Psoas muscle (tissue), 8 donors: Measurements from ENCODE around the gene MNT. TPM values are rescaled to one million over a fixed set of nuclear protein-coding genes. Genes with fewer than 3 reads are reported as not detected.

Source experiments
- ATAC-seq, 4 donors: fragments of 200-7000 bp; cut with Tn5 transposase; one replicate each; pipeline ENCODE4 v1.9.1; 2020; ENCODE audit warnings: moderate library complexity in 3 of 4, mild to moderate bottlenecking in 2 of 4
- DNase-seq, 2 donors: peaks; one replicate each; pipeline ENCODE4 v3.0.0-alpha.2; 2020
- H3K27ac ChIP-seq: fragments of 200-600 bp; one replicate; pipeline ENCODE4 v1.8.0; 2022
- H3K27me3 ChIP-seq, 3 donors: fragments of 200-600 bp in 1 of 3; one replicate each; pipeline versions ENCODE4 v1.6.1 to v1.8.0; 2013 to 2022; ENCODE audit warnings: low read length in 2 of 3, mild to moderate bottlenecking in 2 of 3, moderate library complexity in 1 of 3; ENCODE audit not compliant: insufficient read depth in 3 of 3
- H3K36me3 ChIP-seq, 2 donors: fragments of 200-600 bp in 1 of 2; one replicate each; pipeline versions ENCODE4 v1.6.1 to v1.8.0; 2013 to 2022; ENCODE audit warnings: low read depth in 1 of 2, mild to moderate bottlenecking in 1 of 2, moderate library complexity in 1 of 2; ENCODE audit not compliant: insufficient read depth in 1 of 2
- H3K4me1 ChIP-seq: fragments of 200-600 bp; one replicate; pipeline ENCODE4 v1.8.0; 2022
- H3K4me3 ChIP-seq: fragments of 200-600 bp; one replicate; pipeline ENCODE4 v1.8.0; 2022; ENCODE audit warnings: mild to moderate bottlenecking
- H3K9me3 ChIP-seq: fragments of 200-600 bp; one replicate; pipeline ENCODE4 v1.8.0; 2022
- WGBS, 3 donors: extraction: QIAGEN DNeasy Blood & Tissue Kit; methylation state at CpG; one replicate each; pipeline versions ENCODE4 v1.1.6 to v1.1.7; 2013; 5-methylcytosine and 5-hydroxymethylcytosine counted together
- intact Hi-C, 2 donors: fragments of 100-400 bp; cut with DNase I; formaldehyde crosslinking; loops; one replicate each; pipeline versions ENCODE4 v1.11.0 to v1.14.2; 2022
- polyA plus RNA-seq, 3 donors: library from polyadenylated mRNA; stranded (reverse); fragments of 200-250 nt; gene quantifications; one replicate each; pipeline ENCODE4 v1.2.3, GENCODE V29; 2013
- total RNA-seq, 4 donors: library from RNA; stranded (reverse); fragmentation: NEBNext Ultra II Directional in 2 of 4; extraction: Animal tissue kit (Norgen Biotek cat#: 25700) in 2 of 4; gene quantifications; one replicate each; pipeline versions ENCODE4 v1.2.1 to v1.2.4, GENCODE V29; 2021 to 2023
- TF ChIP-seq, protein P1 (sequence below): fragments of 200-600 bp; IDR thresholded peaks from one replicate; pipeline ENCODE4 v1.8.0; 2022; ENCODE audit warnings: antibody characterized with exemption
- donor health status: healthy with polysubstance abuse.
- donor health status: DM: no; HTN: no; CAD: no; lungs with moderate emphysema.
- donor health status: Bipolar disorder and iron deficiency.
- donor health status: healthy.
- donor health status: DM: yes; HTN: yes; CAD: no.
- donor health status: DM: no; HTN: no; CAD: no.
- donor health status: DM: no; HTN: no; CAD: no.
- donor health status: DM: yes; HTN: yes; CAD: no.

MNT gene
- total and polyA plus RNA-seq, 7 donors: 2.5 to 11.7 (median 7.0) TPM

DNA sequence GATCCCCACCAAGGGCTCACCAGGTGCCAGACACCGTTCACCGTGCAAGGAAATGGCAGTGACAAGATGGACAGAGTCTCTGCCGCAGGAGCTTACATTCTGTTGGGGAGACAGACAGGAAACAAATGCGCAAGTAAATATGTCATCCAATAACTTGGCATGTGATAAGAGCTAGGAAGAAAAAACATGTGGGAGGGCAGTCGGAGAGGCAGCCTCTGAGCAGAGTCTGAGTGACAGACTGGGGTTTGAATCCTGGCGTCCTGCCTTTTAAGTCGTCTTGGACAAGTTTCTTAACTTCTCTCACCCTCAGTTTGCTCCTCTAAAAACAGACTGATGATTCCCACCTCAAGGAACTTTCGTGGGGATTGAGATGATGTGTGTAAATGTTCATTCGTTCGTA lies 56.3 kb downstream of the MNT start:
- H3K9me3 ChIP-seq: no peaks in the 10 kb centered on the region
- intact Hi-C loops: no loop called here
- H3K27ac ChIP-seq: no peak overlapping the region
- peaks cover 3 to 30% of the 10 kb centered on the region in 2 donors for H3K36me3 ChIP-seq
- 83 to 88% (median 86%) methylated on average over 10 of the region's 10 CpGs for WGBS, 3 donors
- H3K4me3 ChIP-seq: no peak overlapping the region
- DNase-seq: no peak
- TF ChIP-seq, protein P1, sequence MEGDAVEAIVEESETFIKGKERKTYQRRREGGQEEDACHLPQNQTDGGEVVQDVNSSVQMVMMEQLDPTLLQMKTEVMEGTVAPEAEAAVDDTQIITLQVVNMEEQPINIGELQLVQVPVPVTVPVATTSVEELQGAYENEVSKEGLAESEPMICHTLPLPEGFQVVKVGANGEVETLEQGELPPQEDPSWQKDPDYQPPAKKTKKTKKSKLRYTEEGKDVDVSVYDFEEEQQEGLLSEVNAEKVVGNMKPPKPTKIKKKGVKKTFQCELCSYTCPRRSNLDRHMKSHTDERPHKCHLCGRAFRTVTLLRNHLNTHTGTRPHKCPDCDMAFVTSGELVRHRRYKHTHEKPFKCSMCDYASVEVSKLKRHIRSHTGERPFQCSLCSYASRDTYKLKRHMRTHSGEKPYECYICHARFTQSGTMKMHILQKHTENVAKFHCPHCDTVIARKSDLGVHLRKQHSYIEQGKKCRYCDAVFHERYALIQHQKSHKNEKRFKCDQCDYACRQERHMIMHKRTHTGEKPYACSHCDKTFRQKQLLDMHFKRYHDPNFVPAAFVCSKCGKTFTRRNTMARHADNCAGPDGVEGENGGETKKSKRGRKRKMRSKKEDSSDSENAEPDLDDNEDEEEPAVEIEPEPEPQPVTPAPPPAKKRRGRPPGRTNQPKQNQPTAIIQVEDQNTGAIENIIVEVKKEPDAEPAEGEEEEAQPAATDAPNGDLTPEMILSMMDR: no peak
- ATAC-seq: no peak
- H3K4me1 ChIP-seq: peaks cover 18% of the 10 kb centered on the region
- no peaks in the 10 kb centered on the region for H3K27me3 ChIP-seq

DNA sequence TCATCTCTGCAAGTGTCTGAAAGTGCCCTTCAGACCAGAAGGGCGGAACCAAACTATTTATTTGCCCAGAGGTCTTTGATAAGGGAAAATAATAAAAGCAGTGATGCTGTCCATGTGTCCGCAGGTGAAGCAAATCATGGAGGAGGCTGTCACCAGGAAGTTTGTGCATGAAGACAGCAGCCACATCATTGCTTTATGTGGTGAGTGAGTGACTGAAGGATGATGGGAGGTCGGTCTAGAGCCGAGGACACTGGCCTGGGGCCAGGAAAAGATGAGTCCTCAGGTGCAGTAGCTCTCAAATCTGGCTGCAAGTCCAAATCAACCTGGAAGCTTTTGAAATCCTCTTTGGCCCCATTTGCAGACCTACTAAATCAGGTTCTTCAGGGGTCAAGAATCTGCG lies 57.4 kb downstream of the MNT start:
- Histone ChIP-seq H3K36me3 (peaks cover 3 to 30% of the 10 kb centered on the region in 2 donors), H3K9me3 (no peaks in the 10 kb centered on the region), H3K27ac (no peak overlapping the region), H3K4me3 (no peak overlapping the region), H3K4me1 (peaks cover 15% of the 10 kb centered on the region), H3K27me3 (no peaks in the 10 kb centered on the region)
- intact Hi-C loops: no loop called here
- TF ChIP-seq, protein P1: no peak
- ATAC-seq: no peak
- no peak for DNase-seq
- 61 to 62% (median 62%) methylated on average over 5 of the region's 5 CpGs for WGBS, 3 donors

GRCh38 chr17:2338315-2338657 lies 62.6 kb downstream of the MNT start:
- TF ChIP-seq, protein P1: no peak
- WGBS, 3 donors: 24 to 45% (median 25%) methylated on average over 5 of the region's 5 CpGs
- Histone ChIP-seq H3K4me1 (peaks cover 10% of the 10 kb centered on the region), H3K4me3 (peak overlapping the region; percentile 79), H3K27me3 (no peaks in the 10 kb centered on the region), H3K27ac (peak overlapping the region; percentile 85), H3K9me3 (no peaks in the 10 kb centered on the region), H3K36me3 (peaks cover 12 to 35% of the 10 kb centered on the region in 2 donors)
- intact Hi-C loops: no loop called here
- DNase-seq: no peak
- no peak for ATAC-seq

DNA sequence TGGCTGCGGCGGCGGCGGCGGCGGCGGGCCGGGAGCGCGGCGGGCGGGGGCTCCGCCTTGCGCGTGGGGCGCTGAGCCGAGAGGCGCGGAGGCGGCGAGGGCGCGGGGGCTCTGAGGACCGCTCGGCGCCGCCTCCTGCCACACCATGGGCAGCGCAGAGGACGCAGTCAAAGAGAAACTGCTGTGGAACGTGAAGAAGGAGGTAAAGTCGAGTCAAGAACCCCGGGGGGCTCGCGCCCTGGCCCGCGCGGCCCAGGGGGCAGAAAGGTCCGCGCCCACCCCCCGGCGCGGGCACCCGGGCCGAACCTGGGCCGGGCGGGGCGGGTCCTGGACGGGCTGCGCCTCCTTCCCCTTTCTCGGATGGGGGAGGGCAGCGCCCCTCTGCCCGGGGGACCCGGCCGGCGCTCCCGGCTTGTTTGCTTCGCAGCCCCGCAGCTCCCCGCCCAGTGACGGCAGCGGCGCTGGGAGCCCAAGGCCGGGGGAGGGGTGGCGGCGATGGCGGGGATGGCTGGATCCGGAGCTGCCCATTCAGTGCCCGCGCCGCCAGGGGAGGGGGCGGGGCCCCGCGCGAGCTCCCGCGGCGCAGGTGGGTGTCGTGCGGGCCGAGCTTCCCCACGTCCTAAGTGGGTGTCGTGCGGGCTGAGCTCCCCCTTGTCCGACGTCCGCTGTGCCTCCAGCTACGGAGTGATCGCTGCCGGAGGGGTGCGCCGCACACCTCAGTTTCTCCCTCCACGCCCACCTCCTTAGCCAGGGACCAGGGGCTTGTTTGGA lies 63.1 kb downstream of the MNT start:
- peaks cover 14 to 40% of the 10 kb centered on the region in 2 donors for H3K36me3 ChIP-seq
- intact Hi-C loops: loop anchor here in 1 of 2 donors (2.0 kb wide), 1 partner anchor 35 kb away; the partner anchor contains the start of genes SMG6 and SRR
- ATAC-seq (peak; percentile 43 to 67 (median 62)), DNase-seq (peak; percentile 70 to 79)
- H3K27me3 ChIP-seq: no peaks in the 10 kb centered on the region
- peaks cover 10% of the 10 kb centered on the region for H3K4me1 ChIP-seq
- WGBS, 3 donors: 2 to 3% (median 2%) methylated on average over 41 to 92 of the region's 92 CpGs
- no peaks in the 10 kb centered on the region for H3K9me3 ChIP-seq
- H3K27ac ChIP-seq: peak overlapping the region; percentile 85
- peak overlapping the region; percentile 79 for H3K4me3 ChIP-seq
- TF ChIP-seq, protein P1: no peak
